Measurements from ENCODE around the gene B3GALT4.

The B3GALT4 gene

DNA sequence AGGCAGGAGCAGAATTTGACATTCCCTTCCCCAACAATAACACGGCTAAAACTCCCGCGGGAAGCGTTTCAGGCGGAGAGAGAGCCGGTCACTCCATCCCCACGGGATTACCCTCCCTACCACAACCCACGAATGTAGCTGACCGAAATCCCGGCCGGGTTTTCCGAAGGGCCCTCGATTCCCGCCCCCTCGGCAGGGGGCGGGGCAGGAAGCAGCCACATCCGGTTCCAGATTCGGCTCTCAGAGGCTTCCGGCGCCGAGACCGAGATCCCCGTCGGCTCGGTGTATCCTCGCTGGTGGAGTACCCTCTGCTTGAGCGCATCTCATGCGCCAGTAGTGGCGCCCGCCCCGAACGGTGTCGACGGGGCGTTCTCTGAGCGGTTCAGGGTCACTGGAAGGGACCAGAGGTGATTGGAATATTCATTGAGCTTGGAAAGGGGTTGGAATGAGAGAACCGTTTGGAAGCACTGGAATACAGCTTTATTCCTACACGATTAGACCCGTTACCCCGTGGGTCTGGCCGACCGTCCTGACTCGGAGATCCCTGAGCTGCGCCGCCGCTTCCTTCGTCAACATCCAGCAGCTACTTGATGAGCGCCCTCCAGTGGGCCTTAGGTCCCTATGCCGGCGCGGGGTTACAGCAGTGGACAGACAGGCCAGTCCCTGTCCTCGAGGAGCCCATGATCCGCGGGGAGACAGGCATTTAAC, 22.5 kb downstream of the B3GALT4 start:
- H3K4me1 ChIP-seq (ENCODE audit: insufficient read depth, low read length, poor library complexity, severe bottlenecking), result peaks cover 10% of the 10 kb centered on the region
- H3K27me3 ChIP-seq (ENCODE audit: insufficient read depth, low read length, poor library complexity, severe bottlenecking), result no peaks in the 10 kb centered on the region
- H3K4me2 ChIP-seq (ENCODE audit: low read depth, low read length, poor library complexity, severe bottlenecking), result peak overlapping the region; percentile 89
- no peaks in the 10 kb centered on the region for H3K9me2 ChIP-seq (replicated peaks; ENCODE audit: low read depth, low read length)
- TF ChIP-seq EZH2phosphoT487 (IDR thresholded peaks at IDR 0.05; ENCODE audit: borderline replicate concordance), result no peak
- TF ChIP-seq, protein P1, sequence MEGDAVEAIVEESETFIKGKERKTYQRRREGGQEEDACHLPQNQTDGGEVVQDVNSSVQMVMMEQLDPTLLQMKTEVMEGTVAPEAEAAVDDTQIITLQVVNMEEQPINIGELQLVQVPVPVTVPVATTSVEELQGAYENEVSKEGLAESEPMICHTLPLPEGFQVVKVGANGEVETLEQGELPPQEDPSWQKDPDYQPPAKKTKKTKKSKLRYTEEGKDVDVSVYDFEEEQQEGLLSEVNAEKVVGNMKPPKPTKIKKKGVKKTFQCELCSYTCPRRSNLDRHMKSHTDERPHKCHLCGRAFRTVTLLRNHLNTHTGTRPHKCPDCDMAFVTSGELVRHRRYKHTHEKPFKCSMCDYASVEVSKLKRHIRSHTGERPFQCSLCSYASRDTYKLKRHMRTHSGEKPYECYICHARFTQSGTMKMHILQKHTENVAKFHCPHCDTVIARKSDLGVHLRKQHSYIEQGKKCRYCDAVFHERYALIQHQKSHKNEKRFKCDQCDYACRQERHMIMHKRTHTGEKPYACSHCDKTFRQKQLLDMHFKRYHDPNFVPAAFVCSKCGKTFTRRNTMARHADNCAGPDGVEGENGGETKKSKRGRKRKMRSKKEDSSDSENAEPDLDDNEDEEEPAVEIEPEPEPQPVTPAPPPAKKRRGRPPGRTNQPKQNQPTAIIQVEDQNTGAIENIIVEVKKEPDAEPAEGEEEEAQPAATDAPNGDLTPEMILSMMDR (conservative IDR thresholded peaks at IDR 0.05; ENCODE audit: low read length), result peak; percentile 76
- H3K79me2 ChIP-seq (ENCODE audit: insufficient read depth, low read length), result peaks cover 45% of the 10 kb centered on the region
- H2AFZ ChIP-seq (ENCODE audit: low read length), result peak overlapping the region; percentile 73; the same call in 1 of the 2 replicates
- H4K20me1 ChIP-seq (ENCODE audit: insufficient read depth, low read length, poor library complexity, severe bottlenecking), result peaks cover 3% of the 10 kb centered on the region
- peaks cover 10% of the 10 kb centered on the region for H3F3A ChIP-seq (ENCODE audit: low read depth)
- peak overlapping the region; percentile 94 for H3K4me3 ChIP-seq (ENCODE audit: low read length, poor library complexity, severe bottlenecking)
- H3K36me3 ChIP-seq (ENCODE audit: insufficient read depth, low read length), result peaks cover 9% of the 10 kb centered on the region; the same call in 1 of the 2 replicates
- no peaks in the 10 kb centered on the region for H3K9me3 ChIP-seq (ENCODE audit: insufficient read depth, low read depth, low read length)
- H3K9ac ChIP-seq (ENCODE audit: low read depth, low read length, poor library complexity, severe bottlenecking), result peak overlapping the region; percentile 93

GRCh38 chr6:33301877-33302276, 25.0 kb downstream of the B3GALT4 start:
- H3K79me2 ChIP-seq (ENCODE audit: insufficient read depth, low read length), result peaks cover 50% of the 10 kb centered on the region
- peaks cover 10% of the 10 kb centered on the region for H3F3A ChIP-seq (ENCODE audit: low read depth)
- no peaks in the 10 kb centered on the region for H3K27me3 ChIP-seq (ENCODE audit: insufficient read depth, low read length, poor library complexity, severe bottlenecking)
- H3K4me1 ChIP-seq (ENCODE audit: insufficient read depth, low read length, poor library complexity, severe bottlenecking), result peaks cover 10% of the 10 kb centered on the region
- no peak overlapping the region for H3K4me3 ChIP-seq (ENCODE audit: low read length, poor library complexity, severe bottlenecking)
- no peaks in the 10 kb centered on the region for H3K9me2 ChIP-seq (replicated peaks; ENCODE audit: low read depth, low read length)
- no peak overlapping the region for H2AFZ ChIP-seq (ENCODE audit: low read length)
- H3K4me2 ChIP-seq (ENCODE audit: low read depth, low read length, poor library complexity, severe bottlenecking), result no peak overlapping the region
- H3K9me3 ChIP-seq (ENCODE audit: insufficient read depth, low read depth, low read length), result no peaks in the 10 kb centered on the region
- H4K20me1 ChIP-seq (ENCODE audit: insufficient read depth, low read length, poor library complexity, severe bottlenecking), result peaks cover 9% of the 10 kb centered on the region
- no peak for TF ChIP-seq EZH2phosphoT487 (IDR thresholded peaks at IDR 0.05; ENCODE audit: borderline replicate concordance)
- TF ChIP-seq, protein P1 (conservative IDR thresholded peaks at IDR 0.05; ENCODE audit: low read length), result no peak
- peaks cover 16% of the 10 kb centered on the region; the same call in 1 of the 2 replicates for H3K36me3 ChIP-seq (ENCODE audit: insufficient read depth, low read length)
- H3K9ac ChIP-seq (ENCODE audit: low read depth, low read length, poor library complexity, severe bottlenecking), result no peak overlapping the region

- Histone ChIP-seq H3F3A (ENCODE audit: low read depth) (peaks cover 8% of the 10 kb centered on the region; the same call in 1 of the 2 replicates), H3K9me3 (ENCODE audit: insufficient read depth, low read depth, low read length) (no peaks in the 10 kb centered on the region), H3K27me3 (ENCODE audit: insufficient read depth, low read length, poor library complexity, severe bottlenecking) (no peaks in the 10 kb centered on the region), H4K20me1 (ENCODE audit: insufficient read depth, low read length, poor library complexity, severe bottlenecking) (peaks cover 9% of the 10 kb centered on the region), H3K9ac (ENCODE audit: low read depth, low read length, poor library complexity, severe bottlenecking) (no peak overlapping the region), H3K4me2 (ENCODE audit: low read depth, low read length, poor library complexity, severe bottlenecking) (no peak overlapping the region), H3K4me1 (ENCODE audit: insufficient read depth, low read length, poor library complexity, severe bottlenecking) (peaks cover 4% of the 10 kb centered on the region), H2AFZ (ENCODE audit: low read length) (no peak overlapping the region), H3K79me2 (ENCODE audit: insufficient read depth, low read length) (peaks cover 51% of the 10 kb centered on the region), H3K36me3 (ENCODE audit: insufficient read depth, low read length) (peaks cover 16% of the 10 kb centered on the region; the same call in 1 of the 2 replicates), H3K4me3 (ENCODE audit: low read length, poor library complexity, severe bottlenecking) (no peak overlapping the region), H3K9me2 (replicated peaks; ENCODE audit: low read depth, low read length) (no peaks in the 10 kb centered on the region)
- TF ChIP-seq EZH2phosphoT487 (IDR thresholded peaks at IDR 0.05; ENCODE audit: borderline replicate concordance), result no peak
- TF ChIP-seq, protein P1 (conservative IDR thresholded peaks at IDR 0.05; ENCODE audit: low read length), result no peak
Observed at GRCh38 chr6:33304216-33304615, 27.3 kb downstream of the B3GALT4 start.
